Thoracic aorta (tissue), 2 donors: ENCODE data around the gene WDR5. TPM values are rescaled to one million over a fixed set of nuclear protein-coding genes. Genes with fewer than 3 reads are reported as not detected.

Experiments
- ATAC-seq: fragments of 150-250 bp; one replicate; pipeline ENCODE4 v1.8.0; 2017; ENCODE audit warnings: low read depth; ENCODE audit not compliant: insufficient number of reproducible peaks, low FRiP score
- DNase-seq: peaks from one replicate; pipeline ENCODE4 v3.0.0-alpha.2; 2020; ENCODE audit warnings: low spot score
- H3K27ac ChIP-seq, 2 donors: fragments of 200-600 bp; sonication (generic); 1 replicate in 1 of 2; 2 replicates in 1 of 2; pipeline ENCODE4 v1.5.1; 2016; ENCODE audit warnings: mild to moderate bottlenecking in 2 of 2, moderate library complexity in 2 of 2
- H3K27me3 ChIP-seq: fragments of 200-600 bp; sonication (generic); replicated peaks from 2 replicates; pipeline ENCODE4 v1.6.0; 2016; ENCODE audit warnings: mild to moderate bottlenecking; ENCODE audit not compliant: insufficient read depth
- H3K36me3 ChIP-seq: fragments of 200-600 bp; sonication (generic); one replicate; pipeline ENCODE4 v1.5.1; 2016
- H3K4me1 ChIP-seq, 2 donors: fragments of 200-600 bp; sonication (generic); 1 replicate in 1 of 2; 2 replicates in 1 of 2; pipeline versions ENCODE4 v1.5.1 to v1.6.0; 2016; ENCODE audit warnings: low read depth in 2 of 2, mild to moderate bottlenecking in 1 of 2; ENCODE audit not compliant: control insufficient read depth in 1 of 2
- H3K4me3 ChIP-seq: fragments of 200-600 bp; sonication (generic); 2 replicates; pipeline ENCODE4 v1.5.1; 2016; ENCODE audit warnings: mild to moderate bottlenecking
- H3K9me3 ChIP-seq: fragments of 200-600 bp; sonication (generic); 2 replicates; pipeline ENCODE4 v1.5.1; 2016
- CTCF ChIP-seq: fragments of 200-600 bp; sonication (generic); IDR thresholded peaks from one replicate; pipeline ENCODE4 v1.5.1; 2019; ENCODE audit warnings: antibody characterized with exemption
- total RNA-seq, 2 donors: library from RNA; depleted of rRNA; stranded (reverse); fragments of >200 nt; gene quantifications; one replicate each; pipeline versions ENCODE4 v1.1.0 to v1.2.3, GENCODE V29; 2016

Gene WDR5
- total RNA-seq, 2 donors from 2014 or later: 20.7 to 24.0 TPM

DNA sequence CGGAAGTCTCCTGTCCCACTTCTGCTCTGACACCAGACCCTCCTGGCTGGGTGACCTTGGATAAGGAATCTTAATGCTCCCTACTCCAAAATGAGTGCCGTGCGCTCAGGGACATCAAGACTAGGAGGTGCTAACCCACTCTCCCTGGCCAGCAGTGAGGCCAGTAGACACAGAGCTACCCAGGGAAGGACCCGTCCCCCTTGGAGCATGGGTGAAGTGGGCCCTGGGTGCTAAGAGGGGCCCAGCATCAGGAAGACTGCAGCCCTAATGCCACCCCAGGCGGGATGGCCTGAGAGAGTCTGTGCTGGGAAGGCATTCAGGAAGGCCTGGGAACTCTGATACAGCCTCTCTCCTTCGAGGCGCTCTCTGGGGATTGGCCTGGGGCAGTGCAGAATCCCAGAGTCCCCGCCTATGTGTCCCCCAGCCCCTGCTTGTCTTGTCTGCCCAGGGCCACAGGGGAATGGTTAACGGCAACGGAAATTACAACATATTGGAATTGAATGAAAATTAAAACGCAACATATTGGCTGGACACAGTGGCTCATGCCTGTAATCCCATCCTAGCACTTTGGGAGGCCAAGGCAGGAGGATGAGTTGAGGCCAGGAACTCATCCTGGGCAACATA lies 58.1 kb downstream of the WDR5 start:
- no peak for ATAC-seq
- Histone ChIP-seq H3K4me1 (peaks cover 0 to 5% of the 10 kb centered on the region in 2 donors), H3K36me3 (no peaks in the 10 kb centered on the region), H3K9me3 (no peaks in the 10 kb centered on the region), H3K27me3 (no peaks in the 10 kb centered on the region), H3K27ac (no peak overlapping the region), H3K4me3 (no peak overlapping the region)
- no peak for DNase-seq
- TF ChIP-seq CTCF: no peak

DNA sequence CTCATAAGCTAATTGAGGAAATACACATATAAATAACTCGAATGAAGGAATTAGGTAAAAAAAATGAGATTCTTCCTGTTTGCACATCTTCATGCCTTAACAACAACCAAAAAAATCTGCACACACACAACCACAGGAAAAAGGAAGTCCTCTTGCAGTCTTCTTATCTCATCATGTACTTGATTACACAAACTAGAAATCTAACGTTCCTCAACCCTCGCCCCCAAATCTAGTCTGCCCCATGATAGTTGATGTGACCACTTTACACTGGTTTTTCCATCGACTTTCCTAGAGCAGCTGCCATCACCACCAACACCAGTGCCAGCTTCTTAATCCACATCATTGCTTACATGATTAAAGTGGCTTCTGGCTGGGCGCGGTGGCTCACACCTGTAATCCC lies 59.7 kb downstream of the WDR5 start:
- Histone ChIP-seq H3K9me3 (no peaks in the 10 kb centered on the region), H3K27ac (no peak overlapping the region), H3K36me3 (no peaks in the 10 kb centered on the region), H3K4me1 (no peaks in the 10 kb centered on the region), H3K27me3 (no peaks in the 10 kb centered on the region), H3K4me3 (no peak overlapping the region)
- ATAC-seq (no peak), DNase-seq (no peak)
- no peak for TF ChIP-seq CTCF

DNA sequence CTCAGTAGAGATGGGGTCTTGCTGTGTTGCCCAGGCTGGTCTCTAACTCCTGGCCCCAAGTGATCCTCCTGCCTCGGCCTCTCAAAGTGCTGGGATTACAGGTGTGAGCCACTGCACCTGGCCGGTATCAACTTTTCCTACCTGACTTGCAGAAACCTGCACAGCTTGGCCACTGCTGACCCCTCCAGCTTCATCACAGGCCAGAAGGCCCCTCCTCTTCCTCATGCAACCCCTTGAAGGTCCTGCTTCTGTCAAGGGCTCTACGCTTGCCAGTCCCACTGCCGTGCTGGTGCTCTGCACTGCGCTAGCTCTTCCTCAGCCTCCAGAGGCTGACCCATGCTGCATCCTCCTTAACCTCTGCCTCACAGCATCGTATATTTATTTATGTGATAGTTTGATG lies 61.0 kb downstream of the WDR5 start:
- Histone ChIP-seq H3K4me3 (no peak overlapping the region), H3K4me1 (no peaks in the 10 kb centered on the region), H3K27me3 (no peaks in the 10 kb centered on the region), H3K36me3 (no peaks in the 10 kb centered on the region), H3K27ac (no peak overlapping the region), H3K9me3 (no peaks in the 10 kb centered on the region)
- ATAC-seq (no peak), DNase-seq (no peak)
- TF ChIP-seq CTCF: no peak

DNA sequence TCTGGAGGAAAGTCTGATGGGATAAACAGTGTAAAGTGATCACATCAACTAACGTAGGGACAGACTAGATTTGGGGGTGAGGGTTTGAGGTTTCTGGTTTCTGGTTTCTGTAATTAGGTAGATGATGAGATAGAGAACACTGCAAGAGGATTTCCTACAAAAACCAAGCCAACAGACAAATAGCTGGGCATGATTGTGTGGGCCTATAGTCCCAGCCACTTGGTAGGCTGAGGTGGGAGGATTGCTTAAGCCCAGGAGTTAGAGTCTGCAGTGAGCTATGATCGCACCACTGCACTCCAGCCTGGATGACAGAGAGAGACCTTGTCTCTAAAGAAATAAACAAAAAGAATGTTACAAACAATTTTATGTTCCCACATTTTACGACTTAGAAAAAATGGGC lies 62.9 kb downstream of the WDR5 start:
- Histone ChIP-seq H3K4me1 (no peaks in the 10 kb centered on the region), H3K9me3 (no peaks in the 10 kb centered on the region)
- DNase-seq: no peak

DNA sequence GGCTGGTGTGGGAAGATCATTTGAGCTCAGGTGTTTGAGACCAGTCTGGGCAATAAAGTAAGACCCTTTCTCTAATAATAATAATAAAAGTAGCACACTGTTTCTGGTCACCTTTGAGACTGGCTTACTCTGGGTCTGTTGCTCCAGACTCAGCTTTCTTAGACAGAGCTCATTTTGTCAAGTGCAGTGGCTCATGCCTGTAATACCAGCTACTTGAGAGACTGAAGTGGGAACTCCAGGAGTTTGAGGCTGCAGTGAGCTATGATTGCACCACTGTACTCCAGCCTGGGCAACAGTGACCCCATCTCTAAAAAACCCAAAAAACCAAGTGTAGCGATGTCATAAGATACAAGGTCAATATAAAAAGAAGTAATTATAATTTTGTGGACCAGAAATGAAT lies 64.8 kb downstream of the WDR5 start:
- no peak overlapping the region for H3K27ac ChIP-seq
- peaks cover 0 to 8% of the 10 kb centered on the region in 2 donors for H3K4me1 ChIP-seq
- no peak for DNase-seq
- no peak for TF ChIP-seq CTCF
- H3K27me3 ChIP-seq: no peaks in the 10 kb centered on the region
- H3K36me3 ChIP-seq: no peaks in the 10 kb centered on the region
- ATAC-seq: no peak
- H3K4me3 ChIP-seq: no peak overlapping the region
- no peaks in the 10 kb centered on the region for H3K9me3 ChIP-seq

More for the DNA sequence above, 62.9 kb downstream of the WDR5 start:
- no peak for ATAC-seq
- no peak overlapping the region for H3K27ac ChIP-seq
- H3K4me3 ChIP-seq: no peak overlapping the region
- TF ChIP-seq CTCF: no peak
- no peaks in the 10 kb centered on the region for H3K27me3 ChIP-seq
- no peaks in the 10 kb centered on the region for H3K36me3 ChIP-seq
